ENCODE measurements around the gene PRKAG2.

The PRKAG2 gene

GRCh38 chr7:151647874-151648273, 229.0 kb downstream of the PRKAG2 start:
- H3F3A ChIP-seq (ENCODE audit: insufficient read depth) = no peaks in the 10 kb centered on the region
- H3K9me2 ChIP-seq (replicated peaks; ENCODE audit: insufficient read depth, low read length) = no peaks in the 10 kb centered on the region
- H3K9ac ChIP-seq (ENCODE audit: low read length) = no peak overlapping the region
- no peaks in the 10 kb centered on the region for H3K36me3 ChIP-seq (ENCODE audit: low read length)
- H3K4me2 ChIP-seq (ENCODE audit: low read depth, low read length, poor library complexity, severe bottlenecking) = no peak overlapping the region
- no peak overlapping the region for H3K4me3 ChIP-seq (ENCODE audit: insufficient read depth, low read length, poor library complexity, severe bottlenecking)
- no peaks in the 10 kb centered on the region for H3K79me2 ChIP-seq (ENCODE audit: insufficient read depth, low read length)
- H3K27ac ChIP-seq (ENCODE audit: low read depth, low read length) = no peak overlapping the region
- TF ChIP-seq CTCF (IDR thresholded peaks at IDR 0.05; ENCODE audit: insufficient read depth, low read length, poor library complexity, severe bottlenecking) = no peak
- no peak for TF ChIP-seq EZH2phosphoT487 (conservative IDR thresholded peaks at IDR 0.05; ENCODE audit: low read length)
- H4K20me1 ChIP-seq (ENCODE audit: low read depth, low read length) = no peaks in the 10 kb centered on the region
- H3K9me3 ChIP-seq (ENCODE audit: insufficient read depth, low read length) = no peaks in the 10 kb centered on the region
- peaks cover 3% of the 10 kb centered on the region; the same call in 1 of the 2 replicates for H3K27me3 ChIP-seq (ENCODE audit: low read length)
- no peak overlapping the region for H2AFZ ChIP-seq (ENCODE audit: low read depth, low read length, severe bottlenecking)

GRCh38 chr7:151647006-151647405, 229.9 kb downstream of the PRKAG2 start:
- Histone ChIP-seq H3K36me3 (ENCODE audit: low read length) (no peaks in the 10 kb centered on the region), H2AFZ (ENCODE audit: low read depth, low read length, severe bottlenecking) (no peak overlapping the region), H3F3A (ENCODE audit: insufficient read depth) (no peaks in the 10 kb centered on the region), H3K79me2 (ENCODE audit: insufficient read depth, low read length) (no peaks in the 10 kb centered on the region), H4K20me1 (ENCODE audit: low read depth, low read length) (no peaks in the 10 kb centered on the region), H3K9ac (ENCODE audit: low read length) (no peak overlapping the region), H3K27me3 (ENCODE audit: low read length) (peaks cover 3% of the 10 kb centered on the region; the same call in 1 of the 2 replicates), H3K9me3 (ENCODE audit: insufficient read depth, low read length) (no peaks in the 10 kb centered on the region), H3K27ac (ENCODE audit: low read depth, low read length) (no peak overlapping the region), H3K4me2 (ENCODE audit: low read depth, low read length, poor library complexity, severe bottlenecking) (no peak overlapping the region), H3K4me3 (ENCODE audit: insufficient read depth, low read length, poor library complexity, severe bottlenecking) (no peak overlapping the region), H3K9me2 (replicated peaks; ENCODE audit: insufficient read depth, low read length) (no peaks in the 10 kb centered on the region)
- no peak for TF ChIP-seq EZH2phosphoT487 (conservative IDR thresholded peaks at IDR 0.05; ENCODE audit: low read length)
- TF ChIP-seq CTCF (IDR thresholded peaks at IDR 0.05; ENCODE audit: insufficient read depth, low read length, poor library complexity, severe bottlenecking) = no peak

GRCh38 chr7:151645311-151645710, 231.6 kb downstream of the PRKAG2 start:
- Histone ChIP-seq H3K79me2 (ENCODE audit: insufficient read depth, low read length) (no peaks in the 10 kb centered on the region), H3K27me3 (ENCODE audit: low read length) (peaks cover 3% of the 10 kb centered on the region; the same call in 1 of the 2 replicates), H3K4me3 (ENCODE audit: insufficient read depth, low read length, poor library complexity, severe bottlenecking) (no peak overlapping the region), H3K4me2 (ENCODE audit: low read depth, low read length, poor library complexity, severe bottlenecking) (no peak overlapping the region), H3F3A (ENCODE audit: insufficient read depth) (no peaks in the 10 kb centered on the region), H2AFZ (ENCODE audit: low read depth, low read length, severe bottlenecking) (no peak overlapping the region), H3K36me3 (ENCODE audit: low read length) (no peaks in the 10 kb centered on the region), H3K9me3 (ENCODE audit: insufficient read depth, low read length) (no peaks in the 10 kb centered on the region), H3K9me2 (replicated peaks; ENCODE audit: insufficient read depth, low read length) (no peaks in the 10 kb centered on the region), H4K20me1 (ENCODE audit: low read depth, low read length) (no peaks in the 10 kb centered on the region), H3K9ac (ENCODE audit: low read length) (no peak overlapping the region), H3K27ac (ENCODE audit: low read depth, low read length) (no peak overlapping the region)
- TF ChIP-seq EZH2phosphoT487 (conservative IDR thresholded peaks at IDR 0.05; ENCODE audit: low read length) (no peak), CTCF (IDR thresholded peaks at IDR 0.05; ENCODE audit: insufficient read depth, low read length, poor library complexity, severe bottlenecking) (no peak)
